A549 (cell line): Measurements from ENCODE around the gene CHAD.

ENCODE experiments used
- CTCF ChIP-seq: fragments of >200 bp; sonication (Bioruptor Twin); formaldehyde crosslinking; IDR thresholded peaks from 3 replicates; pipeline ENCODE4 v1.5.1; 2016
- EP300 ChIP-seq, 2 experiments: fragments of >200 bp; sonication (Bioruptor Twin); formaldehyde crosslinking; IDR thresholded peaks; 2 replicates in 1 of 2; 3 replicates in 1 of 2; pipeline ENCODE4 v1.6.1; 2016 to 2017
- KDM5A ChIP-seq: fragments of 200-600 bp; sonication (generic); IDR thresholded peaks from 2 replicates; pipeline ENCODE4 v1.6.1; 2016; ENCODE audit warnings: antibody characterized with exemption, mild to moderate bottlenecking
- TFCP2L1 ChIP-seq: fragments of 250-450 bp; sonication (Bioruptor Pico); IDR thresholded peaks from 2 replicates; pipeline ENCODE4 v1.5.0; 2021; ENCODE audit warnings: mild to moderate bottlenecking

- TF ChIP-seq CTCF (no peak), KDM5A (no peak), TFCP2L1 (CRISPR knock-in tag) (no peak), EP300 (IDR thresholded peaks at IDR 0.05) (no peak)
Measured at GRCh38 chr17:50422738-50423137, 45.9 kb downstream of the CHAD start.
